Adrenal gland (tissue), 12 donors: Measurements from ENCODE around the gene SPINDOC. TPM values are rescaled to one million over a fixed set of nuclear protein-coding genes. Genes with fewer than 3 reads are reported as not detected.

ENCODE experiments used
- DNase-seq, 7 donors: peaks; one replicate each; pipeline ENCODE4 v3.0.0-alpha.2; 2019 to 2020
- H3K27ac ChIP-seq, 5 donors: fragments of 200-600 bp; sonication (generic) in 4 of 5; 1 replicate in 3 of 5; 2 replicates in 2 of 5; pipeline versions ENCODE4 v1.5.1 to v1.8.0; 2016 to 2020; ENCODE audit warnings: mild to moderate bottlenecking in 1 of 5
- H3K27me3 ChIP-seq: fragments of 200-600 bp; 2 replicates; pipeline ENCODE4 v1.8.0; 2021
- H3K36me3 ChIP-seq, 2 donors: fragments of 200-600 bp; replicated peaks in 1 of 2; 1 replicate in 1 of 2; 2 replicates in 1 of 2; pipeline versions ENCODE4 v1.5.1 to v1.8.0; 2018 to 2022
- H3K4me1 ChIP-seq, 2 donors: fragments of 200-600 bp; replicated peaks in 1 of 2; 1 replicate in 1 of 2; 2 replicates in 1 of 2; pipeline versions ENCODE4 v1.5.1 to v1.8.0; 2018 to 2021
- H3K4me3 ChIP-seq, 4 donors: fragments of 200-600 bp; sonication (generic) in 3 of 4; one replicate each; pipeline ENCODE4 v1.5.1; 2016 to 2018
- H3K9me3 ChIP-seq, 3 donors: fragments of 200-600 bp; sonication (generic) in 1 of 3; replicated peaks in 1 of 3; 1 replicate in 2 of 3; 2 replicates in 1 of 3; pipeline versions ENCODE4 v1.5.1 to v1.8.0; 2016 to 2021
- POLR2A ChIP-seq, 2 donors: fragments of 450-650 bp; IDR thresholded peaks; one replicate each; pipeline ENCODE4 v1.6.1; 2017; ENCODE audit warnings: antibody characterized with exemption in 2 of 2, mild to moderate bottlenecking in 2 of 2, moderate library complexity in 1 of 2
- WGBS, 4 donors: extraction: QIAGEN DNeasy Blood & Tissue Kit in 2 of 4; methylation state at CpG; one replicate each; pipeline versions ENCODE4 v1.1.5 to v1.1.7; 2013 to 2017; 5-methylcytosine and 5-hydroxymethylcytosine counted together
- intact Hi-C, 2 donors: fragments of 100-400 bp; cut with DNase I; formaldehyde crosslinking; loops; one replicate each; pipeline versions ENCODE4 v1.14.1 to v1.15.0; 2022 to 2023
- polyA plus RNA-seq, 3 donors: library from polyadenylated mRNA; stranded (reverse); fragments of 200-250 nt in 2 of 3; fragments of 350-450 nt in 1 of 3; fragmentation: Illumina TruSeq in 1 of 3; extraction: RNeasy Lipid Tissue Mini Kit (QIAGEN cat#74804) in 1 of 3; gene quantifications; one replicate each; pipeline ENCODE4 v1.2.3, GENCODE V29; 2013 to 2014
- total RNA-seq, 9 donors: library from RNA; depleted of rRNA in 4 of 9; stranded (reverse); fragments of >200 nt in 4 of 9; fragments of 120-200 nt in 1 of 9; fragmentation: NEBNext Ultra II Directional in 1 of 9; extraction: Animal tissue kit (Norgen Biotek cat#: 25700) in 1 of 9; gene quantifications; one replicate each; pipeline versions ENCODE4 v1.1.0 to v1.2.4, GENCODE V29; 2013 to 2023
- TF ChIP-seq, protein P1 (sequence below), 6 experiments: fragments of 450-650 bp in 4 of 6; fragments of 200-600 bp in 2 of 6; sonication (generic) in 1 of 6; IDR thresholded peaks; 1 replicate in 5 of 6; 2 replicates in 1 of 6; pipeline versions ENCODE4 v1.5.1 to v1.8.0; 2016 to 2021; ENCODE audit warnings: antibody characterized with exemption in 6 of 6, mild to moderate bottlenecking in 2 of 6, moderate library complexity in 1 of 6
- donor health status: healthy with polysubstance abuse.
- donor health status: Bipolar disorder and iron deficiency.
- donor health status: DM: yes; HTN: yes; CAD: no.
- donor health status: DM: no; HTN: no; CAD: no.
- donor health status: DM: no; HTN: no; CAD: no.
- donor health status: DM: yes; HTN: yes; CAD: no.

Gene SPINDOC
- total and polyA plus RNA-seq, 12 donors = 4.5 to 19.2 (median 10.9) TPM

DNA sequence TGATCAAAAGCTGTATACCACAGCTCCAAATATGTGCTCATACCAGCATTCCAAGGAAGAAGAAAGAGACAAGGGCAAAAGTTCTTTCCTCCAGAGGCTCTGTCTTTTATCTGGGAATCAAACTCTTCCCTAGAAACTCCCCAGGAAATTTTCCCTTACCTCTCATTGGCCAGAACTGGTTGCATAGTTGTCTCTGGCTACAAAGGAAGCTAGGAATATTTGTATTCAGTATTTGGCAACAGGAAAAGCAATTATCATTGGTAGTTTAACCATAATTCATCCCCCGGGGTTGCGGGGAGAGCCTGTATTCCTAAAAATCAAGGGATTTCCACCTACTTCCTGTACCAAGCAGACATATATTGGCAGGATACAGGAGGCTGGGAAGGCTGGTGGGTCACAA is 34.2 kb upstream of the SPINDOC start:
- intact Hi-C loops = no loop called here
- Histone ChIP-seq H3K27me3 (no peaks in the 10 kb centered on the region), H3K4me3 (no peak overlapping the region), H3K27ac (peak overlapping the region in 1 of 5 donors; percentile 48), H3K9me3 (no peaks in the 10 kb centered on the region), H3K36me3 (no peaks in the 10 kb centered on the region), H3K4me1 (no peaks in the 10 kb centered on the region)
- DNase-seq = peak in 1 of 7 donors; percentile 59
- 44 to 70% (median 54%) methylated on average over 2 of the region's 2 CpGs for WGBS, 4 donors
- no peak for TF ChIP-seq POLR2A (IDR thresholded peaks at IDR 0.05)
- TF ChIP-seq, protein P1, sequence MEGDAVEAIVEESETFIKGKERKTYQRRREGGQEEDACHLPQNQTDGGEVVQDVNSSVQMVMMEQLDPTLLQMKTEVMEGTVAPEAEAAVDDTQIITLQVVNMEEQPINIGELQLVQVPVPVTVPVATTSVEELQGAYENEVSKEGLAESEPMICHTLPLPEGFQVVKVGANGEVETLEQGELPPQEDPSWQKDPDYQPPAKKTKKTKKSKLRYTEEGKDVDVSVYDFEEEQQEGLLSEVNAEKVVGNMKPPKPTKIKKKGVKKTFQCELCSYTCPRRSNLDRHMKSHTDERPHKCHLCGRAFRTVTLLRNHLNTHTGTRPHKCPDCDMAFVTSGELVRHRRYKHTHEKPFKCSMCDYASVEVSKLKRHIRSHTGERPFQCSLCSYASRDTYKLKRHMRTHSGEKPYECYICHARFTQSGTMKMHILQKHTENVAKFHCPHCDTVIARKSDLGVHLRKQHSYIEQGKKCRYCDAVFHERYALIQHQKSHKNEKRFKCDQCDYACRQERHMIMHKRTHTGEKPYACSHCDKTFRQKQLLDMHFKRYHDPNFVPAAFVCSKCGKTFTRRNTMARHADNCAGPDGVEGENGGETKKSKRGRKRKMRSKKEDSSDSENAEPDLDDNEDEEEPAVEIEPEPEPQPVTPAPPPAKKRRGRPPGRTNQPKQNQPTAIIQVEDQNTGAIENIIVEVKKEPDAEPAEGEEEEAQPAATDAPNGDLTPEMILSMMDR (IDR thresholded peaks at IDR 0.05) = no peak

DNA sequence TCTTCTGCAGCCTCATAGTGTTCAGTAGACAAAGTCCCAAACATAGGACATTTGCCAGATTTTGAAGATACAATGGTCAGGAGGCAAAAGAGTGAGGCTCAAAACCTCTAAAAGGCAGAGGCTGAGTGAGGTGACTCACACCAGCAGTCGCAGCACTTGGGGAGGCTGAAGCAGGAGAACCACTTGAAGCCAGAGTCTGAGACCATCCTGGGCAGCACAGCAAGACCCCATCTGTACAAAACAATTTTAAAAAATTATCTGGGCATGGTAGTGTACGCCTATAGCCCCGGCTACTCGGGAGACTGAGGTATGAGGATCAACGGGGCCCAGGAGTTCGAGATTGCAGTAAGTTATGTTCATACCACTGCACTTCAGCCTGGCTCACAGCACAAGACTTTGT is 30.5 kb upstream of the SPINDOC start:
- Histone ChIP-seq H3K36me3 (no peaks in the 10 kb centered on the region), H3K27me3 (no peaks in the 10 kb centered on the region), H3K27ac (no peak overlapping the region), H3K4me1 (no peaks in the 10 kb centered on the region), H3K9me3 (no peaks in the 10 kb centered on the region), H3K4me3 (no peak overlapping the region)
- no peak for TF ChIP-seq POLR2A (IDR thresholded peaks at IDR 0.05)
- TF ChIP-seq, protein P1 (IDR thresholded peaks at IDR 0.05) = no peak
- intact Hi-C loops = no loop called here
- WGBS, 4 donors = 85 to 95% (median 93%) methylated on average over 6 of the region's 6 CpGs
- DNase-seq = no peak

DNA sequence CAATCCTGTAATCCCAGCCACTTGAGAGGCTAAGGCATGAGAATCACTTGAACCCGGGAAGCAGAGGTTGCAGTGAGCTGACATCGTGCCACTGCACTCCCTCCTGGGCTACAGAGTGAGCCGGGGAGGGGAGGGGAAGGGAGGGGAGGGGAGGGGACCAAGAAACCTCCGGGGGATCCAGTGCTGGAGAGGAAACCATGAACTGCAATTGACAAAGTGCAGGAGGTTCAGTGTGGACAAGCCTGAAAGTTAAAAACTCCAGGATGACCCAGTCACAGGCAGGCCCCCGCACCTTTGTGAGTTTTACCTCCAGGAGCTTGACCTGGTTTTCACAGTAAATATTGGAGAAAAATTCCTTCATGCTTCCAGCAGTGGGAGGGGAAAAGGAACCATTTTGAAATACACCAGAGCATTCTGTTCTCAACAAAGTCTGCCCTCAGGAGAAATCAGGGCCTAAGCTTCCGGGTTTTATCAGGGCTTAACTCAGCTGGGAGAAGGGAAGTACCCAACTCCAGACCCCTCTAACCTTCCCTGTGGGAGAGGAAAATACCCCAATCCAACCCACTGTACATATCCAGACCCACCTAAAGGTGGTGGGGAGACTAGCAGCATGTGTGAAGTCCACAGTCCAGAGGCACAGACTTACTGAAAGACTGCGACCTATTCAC is 29.2 kb upstream of the SPINDOC start:
- no peak for TF ChIP-seq POLR2A (IDR thresholded peaks at IDR 0.05)
- TF ChIP-seq, protein P1 (IDR thresholded peaks at IDR 0.05) = no peak
- Histone ChIP-seq H3K4me3 (no peak overlapping the region), H3K27ac (no peak overlapping the region), H3K9me3 (no peaks in the 10 kb centered on the region), H3K36me3 (no peaks in the 10 kb centered on the region), H3K4me1 (no peaks in the 10 kb centered on the region), H3K27me3 (no peaks in the 10 kb centered on the region)
- intact Hi-C loops = no loop called here
- 45 to 57% (median 53%) methylated on average over 7 of the region's 7 CpGs for WGBS, 4 donors
- DNase-seq = no peak

DNA sequence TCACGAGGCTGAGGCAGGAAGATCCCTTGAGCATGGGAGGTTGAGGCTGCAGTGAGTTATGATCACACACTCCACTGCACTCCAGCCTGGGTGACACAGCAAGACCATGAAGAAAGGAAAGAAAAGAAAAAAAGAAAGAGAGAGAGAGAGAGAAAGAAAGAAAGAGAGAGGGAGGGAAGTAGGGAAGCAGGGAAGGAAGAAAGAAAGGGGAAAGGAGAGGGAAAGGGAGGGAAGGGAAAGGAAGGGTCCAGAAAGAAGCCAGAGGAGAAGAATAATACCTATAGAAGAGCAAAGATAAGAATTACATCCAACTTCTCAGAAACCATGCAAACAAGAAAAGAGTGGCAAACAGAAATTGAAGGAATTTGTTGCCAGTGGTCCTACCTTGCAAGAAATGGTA is 27.4 kb upstream of the SPINDOC start:
- no peak overlapping the region for H3K27ac ChIP-seq
- WGBS, 4 donors = 77 to 88% (median 80%) methylated on average over 1 of the region's 1 CpG
- no peaks in the 10 kb centered on the region for H3K27me3 ChIP-seq
- no peak for DNase-seq
- H3K4me1 ChIP-seq = no peaks in the 10 kb centered on the region
- intact Hi-C loops = no loop called here
- TF ChIP-seq, protein P1 (IDR thresholded peaks at IDR 0.05) = no peak
- TF ChIP-seq POLR2A (IDR thresholded peaks at IDR 0.05) = no peak
- no peak overlapping the region for H3K4me3 ChIP-seq
- H3K36me3 ChIP-seq = no peaks in the 10 kb centered on the region
- H3K9me3 ChIP-seq = no peaks in the 10 kb centered on the region
